Measurements from ENCODE around the gene ENO3.

ENO3 gene

GRCh38 chr17:4941319-4941610 is 9.7 kb upstream of the ENO3 start:
- H3K79me2 ChIP-seq (ENCODE audit: control insufficient read depth, low read length), result peaks cover 81% of the 10 kb centered on the region
- peak overlapping the region; percentile 94 for H3K4me2 ChIP-seq (ENCODE audit: low read length)
- H3K4me1 ChIP-seq (ENCODE audit: control insufficient read depth, low read length), result peaks cover 63% of the 10 kb centered on the region
- H3K36me3 ChIP-seq (ENCODE audit: control insufficient read depth, low read length), result peaks cover 93% of the 10 kb centered on the region
- peaks cover 7% of the 10 kb centered on the region; the same call in 1 of the 2 replicates for H4K20me1 ChIP-seq (ENCODE audit: control insufficient read depth, insufficient read depth, low read depth, low read length)
- H3K4me3 ChIP-seq (ENCODE audit: low read length), result peak overlapping the region; percentile 90
- H3K27me3 ChIP-seq (ENCODE audit: control insufficient read depth, low read length), result no peaks in the 10 kb centered on the region
- TF ChIP-seq EZH2phosphoT487 (IDR thresholded peaks at IDR 0.05; ENCODE audit: borderline replicate concordance, low read length) (no peak), CTCF (IDR thresholded peaks at IDR 0.05; ENCODE audit: low read depth, low read length, poor library complexity, severe bottlenecking) (no peak)
- peak overlapping the region; percentile 92 for H3K27ac ChIP-seq (ENCODE audit: low read depth, low read length)
- no peaks in the 10 kb centered on the region for H3K9me3 ChIP-seq (ENCODE audit: control insufficient read depth, insufficient read depth, low read length)
- peaks cover 51% of the 10 kb centered on the region for H3F3A ChIP-seq (ENCODE audit: control insufficient read depth, insufficient read depth)
- no peaks in the 10 kb centered on the region for H3K9me2 ChIP-seq (replicated peaks; ENCODE audit: control insufficient read depth, low read length)

GRCh38 chr17:4942760-4943508 is 8.0 kb upstream of the ENO3 start:
- TF ChIP-seq EZH2phosphoT487 (IDR thresholded peaks at IDR 0.05; ENCODE audit: borderline replicate concordance, low read length) (no peak), CTCF (IDR thresholded peaks at IDR 0.05; ENCODE audit: low read depth, low read length, poor library complexity, severe bottlenecking) (no peak)

GRCh38 chr17:4944163-4944553 is 6.8 kb upstream of the ENO3 start:
- Histone ChIP-seq H3K4me1 (ENCODE audit: control insufficient read depth, low read length) (peaks cover 60% of the 10 kb centered on the region), H3K36me3 (ENCODE audit: control insufficient read depth, low read length) (peaks cover 86% of the 10 kb centered on the region), H3K9me2 (replicated peaks; ENCODE audit: control insufficient read depth, low read length) (no peaks in the 10 kb centered on the region), H3K9me3 (ENCODE audit: control insufficient read depth, insufficient read depth, low read length) (no peaks in the 10 kb centered on the region), H3K4me3 (ENCODE audit: low read length) (peak overlapping the region; percentile 50), H3K4me2 (ENCODE audit: low read length) (peak overlapping the region; percentile 94), H3K79me2 (ENCODE audit: control insufficient read depth, low read length) (peaks cover 86% of the 10 kb centered on the region), H3F3A (ENCODE audit: control insufficient read depth, insufficient read depth) (peaks cover 70% of the 10 kb centered on the region), H4K20me1 (ENCODE audit: control insufficient read depth, insufficient read depth, low read depth, low read length) (peaks cover 13% of the 10 kb centered on the region; the same call in 1 of the 2 replicates), H3K27ac (ENCODE audit: low read depth, low read length) (peak overlapping the region; percentile 99), H3K27me3 (ENCODE audit: control insufficient read depth, low read length) (no peaks in the 10 kb centered on the region)
- TF ChIP-seq EZH2phosphoT487 (IDR thresholded peaks at IDR 0.05; ENCODE audit: borderline replicate concordance, low read length), result no peak
- no peak for TF ChIP-seq CTCF (IDR thresholded peaks at IDR 0.05; ENCODE audit: low read depth, low read length, poor library complexity, severe bottlenecking)

More at GRCh38 chr17:4942760-4943508, 8.0 kb upstream of the ENO3 start:
- Histone ChIP-seq H4K20me1 (ENCODE audit: control insufficient read depth, insufficient read depth, low read depth, low read length) (peaks cover 13% of the 10 kb centered on the region; the same call in 1 of the 2 replicates), H3K36me3 (ENCODE audit: control insufficient read depth, low read length) (peaks cover 92% of the 10 kb centered on the region), H3K4me3 (ENCODE audit: low read length) (peak overlapping the region; percentile 90; the same call in 1 of the 2 replicates), H3F3A (ENCODE audit: control insufficient read depth, insufficient read depth) (peaks cover 61% of the 10 kb centered on the region), H3K9me3 (ENCODE audit: control insufficient read depth, insufficient read depth, low read length) (no peaks in the 10 kb centered on the region), H3K79me2 (ENCODE audit: control insufficient read depth, low read length) (peaks cover 93% of the 10 kb centered on the region), H3K27me3 (ENCODE audit: control insufficient read depth, low read length) (no peaks in the 10 kb centered on the region), H3K4me1 (ENCODE audit: control insufficient read depth, low read length) (peaks cover 69% of the 10 kb centered on the region), H3K4me2 (ENCODE audit: low read length) (peak overlapping the region; percentile 94), H3K27ac (ENCODE audit: low read depth, low read length) (peak overlapping the region; percentile 99; the same call in 1 of the 2 replicates), H3K9me2 (replicated peaks; ENCODE audit: control insufficient read depth, low read length) (no peaks in the 10 kb centered on the region)
